Cardiac septum (tissue), 1 donor: ENCODE measurements around the gene MSI1. TPM values are rescaled to one million over a fixed set of nuclear protein-coding genes. Genes with fewer than 3 reads are reported as not detected.

Experiments
- DNase-seq: peaks from one replicate; pipeline ENCODE4 v3.0.0-alpha.2; 2020; ENCODE audit warnings: low spot score
- intact Hi-C: fragments of 100-400 bp; cut with DNase I; formaldehyde crosslinking; loops from one replicate; pipeline ENCODE4 v1.14.0; 2022
- total RNA-seq: library from RNA; stranded (reverse); fragmentation: NEBNext Ultra II Directional; extraction: Animal tissue kit (Norgen Biotek cat#: 25700); gene quantifications from one replicate; pipeline ENCODE4 v1.2.1, GENCODE V29; 2021
- donor health status: DM: no; HTN: no; CAD: no.

The MSI1 gene
- total RNA-seq, 1 donor from 2014 or later, result 9.7 TPM

DNA sequence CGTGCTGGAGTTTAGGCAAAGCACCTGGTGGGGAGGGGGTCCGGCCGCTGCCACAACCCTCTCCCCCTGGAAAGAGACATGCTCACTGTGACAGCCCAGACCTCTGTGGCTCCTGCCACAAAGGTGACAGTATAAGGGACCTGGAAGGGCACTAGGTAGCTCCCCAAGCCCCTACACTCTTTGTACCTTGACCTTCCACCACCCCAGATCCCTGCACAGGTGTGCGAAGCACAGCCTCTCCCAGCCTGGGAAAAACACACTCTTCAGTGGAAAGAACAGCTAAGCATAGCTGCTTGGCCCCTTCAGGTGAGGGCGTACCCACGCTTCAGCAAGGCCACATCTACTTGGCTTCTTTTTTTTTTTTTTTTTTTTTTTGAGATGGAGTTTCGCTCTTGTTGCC, 36.4 kb downstream of the MSI1 start:
- intact Hi-C loops, result no loop called here
- DNase-seq, result no peak

- DNase-seq, result no peak
- intact Hi-C loops, result no loop called here
Observed at GRCh38 chr12:120332041-120332440, 36.9 kb downstream of the MSI1 start.

DNA sequence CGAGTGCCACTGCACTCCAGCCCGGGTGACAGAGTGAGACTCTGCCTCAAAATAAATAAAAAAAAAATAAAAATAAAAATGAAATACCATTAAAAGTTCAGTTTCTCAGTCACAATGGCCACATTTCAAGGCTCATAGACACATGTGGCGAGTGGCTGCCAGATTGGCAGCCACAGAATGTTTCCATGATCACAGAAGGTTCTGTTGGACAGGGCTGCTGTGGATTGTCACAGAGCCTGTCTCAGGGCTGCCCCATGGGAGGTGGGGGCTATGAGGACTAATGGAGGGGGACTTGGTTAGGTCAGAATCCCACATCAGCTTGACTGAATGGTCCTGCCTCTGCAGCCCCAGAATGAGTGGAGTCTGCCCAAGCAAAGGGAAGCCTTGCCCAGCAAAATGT, 37.6 kb downstream of the MSI1 start:
- intact Hi-C loops, result no loop called here
- DNase-seq, result no peak

- intact Hi-C loops, result no loop called here
Observed at GRCh38 chr12:120328228-120328627, 40.7 kb downstream of the MSI1 start.

GRCh38 chr12:120327593-120327992, 41.4 kb downstream of the MSI1 start, which contains the start of gene PLA2G1B:
PLA2G1B (minus strand) TSS chr12:120327779; CDS start chr12:120327753, 26 bp downstream.
- intact Hi-C loops, result no loop called here
- no peak for DNase-seq

More at GRCh38 chr12:120328228-120328627, 40.7 kb downstream of the MSI1 start:
- DNase-seq, result no peak

DNA sequence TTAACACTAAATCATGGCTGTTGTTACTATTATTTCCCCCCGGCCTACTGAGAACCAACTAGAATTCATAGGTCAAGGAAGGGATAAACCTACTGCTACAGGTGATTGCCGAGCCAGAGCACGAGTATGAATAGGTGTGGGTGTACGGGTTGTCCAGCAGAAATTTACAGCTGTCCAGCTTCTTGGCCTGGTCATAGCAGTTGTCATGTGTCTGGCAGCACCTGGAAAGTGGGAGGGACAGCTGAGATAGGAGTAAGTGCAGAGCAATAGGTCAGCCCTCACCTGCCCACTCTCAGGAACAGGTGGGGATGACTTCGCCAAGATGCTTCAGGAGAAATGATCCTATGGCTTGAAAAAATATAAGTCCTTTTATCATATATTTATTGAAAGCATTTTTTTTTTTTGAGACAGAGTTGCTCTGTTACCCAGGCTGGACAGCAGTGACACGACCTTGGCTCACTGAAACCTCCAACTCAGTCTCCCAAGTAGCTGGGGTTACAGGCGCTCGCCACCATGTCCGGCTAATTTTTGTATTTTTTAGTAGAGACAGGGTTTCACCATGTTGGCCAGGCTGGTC, 44.0 kb downstream of the MSI1 start:
- no peak for DNase-seq
- intact Hi-C loops, result no loop called here

- intact Hi-C loops, result no loop called here
- no peak for DNase-seq
Observed at GRCh38 chr12:120323772-120324171, 45.2 kb downstream of the MSI1 start.

DNA sequence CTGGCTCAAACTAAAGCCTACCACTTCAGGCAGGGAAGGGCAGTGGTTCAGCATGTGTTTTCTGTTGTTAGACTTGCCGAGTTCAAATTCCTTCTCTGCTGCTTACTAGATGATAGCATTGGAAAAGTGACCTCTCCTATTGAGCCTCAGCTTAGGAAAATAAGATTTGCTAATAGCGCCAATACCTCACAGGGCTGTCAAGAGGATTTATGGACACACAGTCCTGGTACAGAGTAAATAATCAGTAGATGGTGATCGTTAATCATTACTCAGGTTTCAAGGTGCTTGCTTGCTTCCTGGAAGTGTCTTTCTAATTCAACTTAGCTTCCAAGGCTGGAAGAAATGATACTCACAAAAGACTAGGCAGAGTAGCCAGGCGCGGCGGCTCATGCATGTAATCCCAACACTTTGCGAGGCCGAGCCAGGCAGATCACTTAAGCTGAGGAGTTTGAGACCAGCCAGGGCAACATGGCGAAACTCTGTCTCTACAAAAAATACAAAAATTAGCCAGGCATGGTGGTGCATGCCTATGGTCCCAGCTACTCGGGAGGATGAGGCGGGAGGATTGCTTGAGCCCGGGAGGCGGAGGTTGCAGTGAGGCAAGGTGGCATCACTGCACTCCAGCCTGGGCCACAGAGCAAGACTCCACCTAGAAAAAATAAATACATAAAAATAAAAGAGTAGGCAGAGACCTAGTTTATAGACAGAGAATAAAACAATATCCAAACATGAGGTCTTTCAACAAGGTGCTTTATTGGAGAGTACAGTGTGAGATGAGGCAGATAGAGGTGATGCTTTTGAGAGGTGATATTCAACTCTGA, 47.4 kb downstream of the MSI1 start:
- intact Hi-C loops, result no loop called here
- no peak for DNase-seq

- intact Hi-C loops, result no loop called here
- peak; percentile 100 for DNase-seq
Observed at GRCh38 chr12:120317224-120318105, 51.5 kb downstream of the MSI1 start.

- intact Hi-C loops, result no loop called here
- DNase-seq, result no peak
Observed at GRCh38 chr12:120316798-120317223, 52.2 kb downstream of the MSI1 start.

- no peak for DNase-seq
- intact Hi-C loops, result no loop called here
Observed at GRCh38 chr12:120314220-120314619, 54.7 kb downstream of the MSI1 start.

DNA sequence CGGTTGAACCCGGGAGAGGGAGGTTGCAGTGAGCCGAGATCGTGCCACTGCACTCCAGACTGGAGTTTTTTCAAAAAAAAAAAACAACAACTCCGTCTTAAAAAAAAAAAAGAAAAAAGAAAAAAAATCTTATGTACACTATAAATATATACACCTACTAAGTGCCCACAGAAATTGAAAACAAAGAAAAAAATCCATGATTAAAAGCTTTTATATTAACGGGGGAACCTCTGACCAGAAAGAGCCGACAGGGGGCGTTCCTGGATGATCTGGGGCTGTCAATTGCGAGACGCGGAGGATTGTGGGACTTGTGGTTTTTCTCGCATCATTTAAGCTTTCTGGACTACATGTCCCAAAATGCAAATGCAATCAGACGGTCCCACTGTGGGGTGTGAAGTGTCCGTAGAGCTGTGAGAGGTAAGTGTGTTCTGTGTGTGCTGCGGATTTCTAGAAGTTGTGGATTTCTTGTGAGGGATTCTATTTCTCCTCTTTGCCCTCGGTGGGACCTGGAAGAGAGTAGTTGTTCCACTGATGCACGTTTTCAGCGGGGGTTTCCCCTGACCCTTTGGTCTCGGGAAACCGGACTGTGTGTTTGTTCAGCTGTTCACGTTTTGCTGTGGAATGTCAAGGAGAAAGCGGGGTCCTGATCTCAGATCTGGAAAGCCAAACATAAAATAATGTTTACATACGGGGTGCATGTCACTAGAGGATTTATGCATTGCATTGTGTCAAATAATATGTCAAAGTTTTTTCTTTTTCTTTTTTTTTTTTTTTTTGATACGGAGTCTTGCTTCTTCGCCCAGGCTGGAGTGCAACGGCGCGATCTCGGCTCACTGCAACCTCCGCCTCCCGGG, 66.8 kb downstream of the MSI1 start, which contains the start of gene SIRT4:
Gene SIRT4 (plus strand): TSS at position 360 of the 854 bp plus-strand sequence. CDS start 1,241 bp downstream, outside the sequence.
- intact Hi-C loops, result no loop called here
- peak; percentile 91 for DNase-seq

- DNase-seq, result no peak
- intact Hi-C loops, result no loop called here
Observed at GRCh38 chr12:120292661-120293531, 76.1 kb downstream of the MSI1 start, which contains the start of gene RNU4-1. RNU4-1 (minus strand) TSS chr12:120293237.

DNA sequence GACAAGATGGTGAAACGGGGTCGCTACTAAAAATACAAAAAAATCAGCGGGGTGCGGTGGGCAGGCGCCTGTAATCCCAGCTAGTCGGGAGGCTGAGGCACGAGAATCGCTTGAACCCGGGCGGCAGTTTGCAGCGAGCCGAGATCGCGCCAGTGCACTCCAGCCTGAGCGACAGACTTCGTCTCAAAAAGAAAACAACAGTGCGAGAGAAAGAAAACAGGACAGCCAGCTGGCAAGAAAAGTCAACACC, 76.6 kb downstream of the MSI1 start:
- DNase-seq, result no peak
- intact Hi-C loops, result no loop called here
